ENCODE results near the gene STARD6. TPM values are rescaled to one million over a fixed set of nuclear protein-coding genes. Genes with fewer than 3 reads are reported as not detected.
"Not testable (repeated sequence)": the region's sequence is repeated elsewhere in the genome, so short reads cannot be mapped to it uniquely, and the experiment has no call there.

The STARD6 gene
- total RNA-seq, 2 donors from 2014 or later: not detected

DNA sequence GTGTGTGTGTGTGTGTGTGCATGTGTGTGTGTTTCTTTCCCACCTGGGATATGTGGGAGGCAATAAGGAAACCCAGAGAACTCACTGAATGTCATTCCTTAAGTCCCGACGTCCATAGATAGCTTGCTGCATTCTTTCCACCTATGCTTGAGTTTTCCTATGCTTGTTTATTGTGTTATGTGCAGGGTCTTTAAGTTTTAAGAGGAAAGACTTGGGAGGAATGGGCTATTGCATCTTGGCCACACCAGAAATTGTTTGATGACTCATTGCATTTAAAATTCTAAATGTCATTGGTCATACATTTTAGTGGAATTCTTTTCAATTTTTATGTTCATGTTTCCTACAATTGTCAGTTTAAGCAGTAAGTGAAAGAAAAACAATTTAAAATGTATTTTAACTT lies 33.7 kb downstream of the STARD6 start:
- H3K27ac ChIP-seq: no peak overlapping the region
- no peak for ATAC-seq (ENCODE audit: insufficient number of reproducible peaks, low FRiP score, low read depth)
- TF ChIP-seq, protein P1, sequence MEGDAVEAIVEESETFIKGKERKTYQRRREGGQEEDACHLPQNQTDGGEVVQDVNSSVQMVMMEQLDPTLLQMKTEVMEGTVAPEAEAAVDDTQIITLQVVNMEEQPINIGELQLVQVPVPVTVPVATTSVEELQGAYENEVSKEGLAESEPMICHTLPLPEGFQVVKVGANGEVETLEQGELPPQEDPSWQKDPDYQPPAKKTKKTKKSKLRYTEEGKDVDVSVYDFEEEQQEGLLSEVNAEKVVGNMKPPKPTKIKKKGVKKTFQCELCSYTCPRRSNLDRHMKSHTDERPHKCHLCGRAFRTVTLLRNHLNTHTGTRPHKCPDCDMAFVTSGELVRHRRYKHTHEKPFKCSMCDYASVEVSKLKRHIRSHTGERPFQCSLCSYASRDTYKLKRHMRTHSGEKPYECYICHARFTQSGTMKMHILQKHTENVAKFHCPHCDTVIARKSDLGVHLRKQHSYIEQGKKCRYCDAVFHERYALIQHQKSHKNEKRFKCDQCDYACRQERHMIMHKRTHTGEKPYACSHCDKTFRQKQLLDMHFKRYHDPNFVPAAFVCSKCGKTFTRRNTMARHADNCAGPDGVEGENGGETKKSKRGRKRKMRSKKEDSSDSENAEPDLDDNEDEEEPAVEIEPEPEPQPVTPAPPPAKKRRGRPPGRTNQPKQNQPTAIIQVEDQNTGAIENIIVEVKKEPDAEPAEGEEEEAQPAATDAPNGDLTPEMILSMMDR (IDR thresholded peaks at IDR 0.05): no peak

DNA sequence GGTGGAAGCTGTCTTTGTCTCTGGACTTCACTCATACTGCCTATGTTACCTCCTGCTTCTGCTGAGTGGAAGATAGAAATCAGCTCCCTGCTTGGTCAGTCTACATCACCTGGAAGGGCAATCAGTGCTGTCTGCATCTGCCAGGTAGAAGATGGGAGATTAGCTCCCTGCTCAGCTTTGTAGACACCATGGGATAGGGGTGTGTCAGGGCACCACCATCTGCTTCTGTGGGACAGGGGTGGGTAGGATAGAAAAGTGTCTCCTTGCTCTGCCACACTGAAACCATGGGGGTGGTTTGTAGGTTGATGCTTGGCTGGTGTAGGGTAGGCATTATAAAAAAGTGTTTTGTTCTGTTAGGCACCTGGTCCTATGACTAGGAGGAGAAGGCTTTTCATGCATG lies 34.1 kb downstream of the STARD6 start:
- DNase-seq (ENCODE audit: low spot score): no peak
- H3K4me3 ChIP-seq: no peak overlapping the region
- no peaks in the 10 kb centered on the region for H3K9me3 ChIP-seq
- no peak for ATAC-seq (ENCODE audit: insufficient number of reproducible peaks, low FRiP score, low read depth)
- H3K27ac ChIP-seq: no peak overlapping the region
- no peaks in the 10 kb centered on the region for H3K36me3 ChIP-seq
- TF ChIP-seq, protein P1 (IDR thresholded peaks at IDR 0.05): no peak
- no peaks in the 10 kb centered on the region for H3K4me1 ChIP-seq (ENCODE audit: control insufficient read depth in 1 of 2, low read depth in 2 of 2)
- H3K27me3 ChIP-seq (replicated peaks; ENCODE audit: insufficient read depth): no peaks in the 10 kb centered on the region

More for the DNA sequence above, 33.7 kb downstream of the STARD6 start:
- no peaks in the 10 kb centered on the region for H3K27me3 ChIP-seq (replicated peaks; ENCODE audit: insufficient read depth)
- no peaks in the 10 kb centered on the region for H3K4me1 ChIP-seq (ENCODE audit: control insufficient read depth in 1 of 2, low read depth in 2 of 2)
- no peaks in the 10 kb centered on the region for H3K36me3 ChIP-seq
- H3K4me3 ChIP-seq: no peak overlapping the region
- DNase-seq (ENCODE audit: low spot score): no peak
- no peaks in the 10 kb centered on the region for H3K9me3 ChIP-seq

DNA sequence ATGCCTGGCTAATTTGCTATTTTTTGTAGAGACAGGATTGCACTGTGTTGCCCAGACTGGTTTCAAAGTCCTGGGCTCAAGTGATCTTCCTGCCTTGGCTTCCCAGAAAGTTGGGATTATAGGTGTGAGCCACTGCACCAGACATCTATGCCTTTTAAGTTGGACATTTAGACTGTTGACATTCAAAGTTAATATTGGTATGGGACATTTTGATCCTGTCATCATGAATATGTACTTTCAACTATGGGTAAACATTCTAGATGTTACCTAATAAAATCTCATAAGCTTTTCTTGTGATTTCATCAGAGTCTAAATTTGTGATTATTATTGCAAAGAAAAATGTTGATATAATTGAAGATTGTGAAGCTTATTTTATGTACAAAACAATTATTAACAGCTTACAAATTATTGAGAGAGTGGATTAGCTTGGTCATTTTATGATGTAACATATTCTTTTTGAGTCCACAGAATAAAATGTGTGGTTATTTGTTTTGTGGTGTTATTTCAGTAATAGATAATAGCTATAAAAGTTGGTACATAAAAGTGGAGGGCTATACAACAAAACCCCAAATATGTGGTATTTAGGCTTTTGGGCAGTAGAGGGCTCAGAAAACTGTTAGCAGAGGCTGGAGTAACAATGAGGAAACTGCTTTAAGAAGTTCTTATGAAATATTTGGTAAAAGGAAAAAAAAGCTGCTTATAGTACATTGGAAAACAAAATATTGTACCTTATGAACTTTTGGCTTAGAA lies 41.4 kb downstream of the STARD6 start:
- no peaks in the 10 kb centered on the region for H3K9me3 ChIP-seq
- no peak overlapping the region for H3K27ac ChIP-seq
- TF ChIP-seq, protein P1 (IDR thresholded peaks at IDR 0.05): no peak
- no peak overlapping the region for H3K4me3 ChIP-seq
- H3K4me1 ChIP-seq (ENCODE audit: control insufficient read depth in 1 of 2, low read depth in 2 of 2): no peaks in the 10 kb centered on the region
- H3K27me3 ChIP-seq (replicated peaks; ENCODE audit: insufficient read depth): no peaks in the 10 kb centered on the region
- H3K36me3 ChIP-seq: no peaks in the 10 kb centered on the region
- DNase-seq (ENCODE audit: low spot score) (no peak), ATAC-seq (ENCODE audit: insufficient number of reproducible peaks, low FRiP score, low read depth) (no peak)

DNA sequence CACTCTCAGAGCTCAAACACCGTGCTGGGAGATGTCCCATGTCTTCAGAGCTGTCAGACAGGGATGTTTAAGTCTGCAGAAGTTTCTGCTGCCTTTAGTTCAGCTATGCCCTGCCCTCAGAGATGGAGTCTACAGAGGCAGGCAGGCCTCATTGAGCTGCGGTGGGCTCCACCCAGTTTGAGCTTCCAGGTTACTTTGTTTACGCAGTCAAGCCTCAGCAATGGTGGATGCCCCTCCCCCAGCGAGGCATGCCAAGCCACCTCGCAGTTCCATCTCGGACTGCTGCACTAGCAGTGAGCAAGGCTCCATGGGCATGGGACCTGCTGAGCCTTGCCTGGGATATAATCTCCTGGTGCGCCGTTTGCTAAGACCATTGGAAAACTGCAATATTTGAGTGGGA lies 48.1 kb downstream of the STARD6 start:
- DNase-seq (ENCODE audit: low spot score); H3K36me3 ChIP-seq; H3K4me3 ChIP-seq; H3K9me3 ChIP-seq; H3K27me3 ChIP-seq (replicated peaks; ENCODE audit: insufficient read depth); ATAC-seq (ENCODE audit: insufficient number of reproducible peaks, low FRiP score, low read depth); H3K4me1 ChIP-seq (ENCODE audit: control insufficient read depth in 1 of 2, low read depth in 2 of 2); H3K27ac ChIP-seq: not testable (repeated sequence)

DNA sequence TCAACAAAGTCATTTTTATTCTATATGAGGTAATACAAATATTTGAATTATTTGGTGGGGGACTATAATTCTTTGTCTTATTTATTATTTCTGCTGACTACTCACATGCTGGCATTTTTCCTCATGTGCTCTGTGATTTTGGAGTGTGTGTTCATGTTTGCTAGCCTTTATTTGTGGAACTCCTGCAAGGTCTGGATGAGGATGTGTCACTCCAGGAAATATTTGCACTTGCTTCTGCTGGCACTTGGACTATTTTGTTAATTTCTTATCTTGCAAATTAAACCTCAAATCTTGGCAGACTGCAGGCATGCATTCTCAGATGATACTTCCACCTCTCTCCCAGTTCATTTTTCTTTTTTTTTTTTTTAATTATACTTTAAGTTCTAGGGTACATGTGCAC lies 54.2 kb downstream of the STARD6 start:
- TF ChIP-seq, protein P1 (IDR thresholded peaks at IDR 0.05): no peak
- Histone ChIP-seq H3K9me3 (peaks cover 4% of the 10 kb centered on the region), H3K4me1 (ENCODE audit: control insufficient read depth in 1 of 2, low read depth in 2 of 2) (no peaks in the 10 kb centered on the region), H3K27ac (no peak overlapping the region), H3K4me3 (no peak overlapping the region), H3K36me3 (no peaks in the 10 kb centered on the region), H3K27me3 (replicated peaks; ENCODE audit: insufficient read depth) (no peaks in the 10 kb centered on the region)
- DNase-seq (ENCODE audit: low spot score) (no peak), ATAC-seq (ENCODE audit: insufficient number of reproducible peaks, low FRiP score, low read depth) (no peak)

DNA sequence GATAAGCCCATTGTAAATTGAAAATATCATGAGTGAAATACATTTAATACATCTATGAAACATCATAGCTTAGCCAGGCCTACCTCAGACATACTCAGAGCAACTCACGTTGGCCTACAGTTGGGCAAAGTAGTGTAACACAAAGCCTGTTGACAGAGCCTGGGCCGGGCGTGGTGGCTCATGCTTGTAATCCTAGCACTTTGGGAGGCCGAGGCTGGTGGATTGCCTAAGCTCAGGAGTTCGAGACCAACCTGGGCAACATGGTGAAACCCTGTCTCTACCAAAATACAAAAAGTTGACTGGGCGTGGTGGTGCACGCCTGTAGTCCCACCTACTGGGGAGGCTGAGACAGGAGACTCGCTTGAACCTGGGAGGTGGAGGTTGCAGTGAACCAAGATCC lies 58.7 kb downstream of the STARD6 start:
- H3K9me3 ChIP-seq; H3K36me3 ChIP-seq; H3K27ac ChIP-seq; DNase-seq (ENCODE audit: low spot score); ATAC-seq (ENCODE audit: insufficient number of reproducible peaks, low FRiP score, low read depth); H3K27me3 ChIP-seq (replicated peaks; ENCODE audit: insufficient read depth); H3K4me3 ChIP-seq; H3K4me1 ChIP-seq (ENCODE audit: control insufficient read depth in 1 of 2, low read depth in 2 of 2): not testable (repeated sequence)
